ENCODE results near the gene WDR1. TPM values are rescaled to one million over a fixed set of nuclear protein-coding genes. Genes with fewer than 3 reads are reported as not detected.
A peak's percentile ranks its signal among the peaks of the same experiment; 100 is the strongest.

Gene WDR1
- total and polyA plus RNA-seq, 2 of the 13 experiments (the other 11 are each of a cell fraction or from before 2014, with no cell fraction given) = 106 to 198 TPM

DNA sequence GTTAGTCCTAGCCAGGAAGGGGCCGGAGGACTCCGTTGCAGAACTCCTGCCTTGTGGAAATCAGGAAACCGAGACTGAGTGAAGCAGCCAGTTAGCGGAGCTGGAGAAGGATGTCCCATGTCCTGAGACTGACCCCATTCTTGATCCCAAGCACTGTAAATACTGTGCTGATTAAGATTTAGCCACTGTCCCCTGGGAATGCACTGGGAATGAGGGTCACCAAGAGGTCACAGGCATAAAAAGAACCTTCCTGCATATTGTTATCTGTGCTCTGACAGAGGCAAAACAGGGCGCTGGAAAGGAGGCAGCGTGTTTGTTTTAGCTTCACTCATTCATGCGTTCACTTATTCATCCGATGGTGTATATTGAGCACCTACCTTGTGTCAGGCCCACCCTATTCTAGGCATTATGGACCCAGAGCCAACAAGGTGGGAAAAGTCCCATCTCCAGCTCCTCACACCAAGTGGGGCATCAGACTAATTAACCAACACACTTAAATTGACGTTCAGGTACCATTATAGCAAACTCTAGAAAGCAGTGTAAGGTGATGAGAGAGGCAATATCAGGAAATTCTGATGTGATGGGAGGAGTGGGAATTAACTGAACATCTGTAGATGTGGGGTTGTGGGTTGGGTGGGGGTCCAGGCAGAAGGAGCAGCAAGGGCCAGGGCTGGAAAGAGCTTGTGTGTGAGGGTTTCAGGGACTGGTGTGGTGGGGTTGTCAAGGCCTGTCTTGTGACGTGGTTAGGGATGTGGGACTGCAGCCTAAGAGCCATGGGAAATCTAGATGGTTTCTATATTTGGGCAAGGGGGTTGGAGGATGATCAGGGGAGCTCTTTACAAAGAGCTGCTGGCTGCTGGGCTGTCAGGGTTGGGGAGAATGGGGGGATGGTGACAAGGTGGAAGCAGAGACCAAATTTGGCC, 84.7 kb downstream of the WDR1 start (continued):
- TF ChIP-seq, protein P1, sequence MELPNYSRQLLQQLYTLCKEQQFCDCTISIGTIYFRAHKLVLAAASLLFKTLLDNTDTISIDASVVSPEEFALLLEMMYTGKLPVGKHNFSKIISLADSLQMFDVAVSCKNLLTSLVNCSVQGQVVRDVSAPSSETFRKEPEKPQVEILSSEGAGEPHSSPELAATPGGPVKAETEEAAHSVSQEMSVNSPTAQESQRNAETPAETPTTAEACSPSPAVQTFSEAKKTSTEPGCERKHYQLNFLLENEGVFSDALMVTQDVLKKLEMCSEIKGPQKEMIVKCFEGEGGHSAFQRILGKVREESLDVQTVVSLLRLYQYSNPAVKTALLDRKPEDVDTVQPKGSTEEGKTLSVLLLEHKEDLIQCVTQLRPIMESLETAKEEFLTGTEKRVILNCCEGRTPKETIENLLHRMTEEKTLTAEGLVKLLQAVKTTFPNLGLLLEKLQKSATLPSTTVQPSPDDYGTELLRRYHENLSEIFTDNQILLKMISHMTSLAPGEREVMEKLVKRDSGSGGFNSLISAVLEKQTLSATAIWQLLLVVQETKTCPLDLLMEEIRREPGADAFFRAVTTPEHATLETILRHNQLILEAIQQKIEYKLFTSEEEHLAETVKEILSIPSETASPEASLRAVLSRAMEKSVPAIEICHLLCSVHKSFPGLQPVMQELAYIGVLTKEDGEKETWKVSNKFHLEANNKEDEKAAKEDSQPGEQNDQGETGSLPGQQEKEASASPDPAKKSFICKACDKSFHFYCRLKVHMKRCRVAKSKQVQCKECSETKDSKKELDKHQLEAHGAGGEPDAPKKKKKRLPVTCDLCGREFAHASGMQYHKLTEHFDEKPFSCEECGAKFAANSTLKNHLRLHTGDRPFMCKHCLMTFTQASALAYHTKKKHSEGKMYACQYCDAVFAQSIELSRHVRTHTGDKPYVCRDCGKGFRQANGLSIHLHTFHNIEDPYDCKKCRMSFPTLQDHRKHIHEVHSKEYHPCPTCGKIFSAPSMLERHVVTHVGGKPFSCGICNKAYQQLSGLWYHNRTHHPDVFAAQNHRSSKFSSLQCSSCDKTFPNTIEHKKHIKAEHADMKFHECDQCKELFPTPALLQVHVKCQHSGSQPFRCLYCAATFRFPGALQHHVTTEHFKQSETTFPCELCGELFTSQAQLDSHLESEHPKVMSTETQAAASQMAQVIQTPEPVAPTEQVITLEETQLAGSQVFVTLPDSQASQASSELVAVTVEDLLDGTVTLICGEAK (IDR thresholded peaks at IDR 0.05) = no peak
- TF ChIP-seq, protein P1 (CRISPR knock-in tag; IDR thresholded peaks at IDR 0.05) = no peak
- 0 out of 2 replicates have a peak, but pooled peaks have one; percentile 23 for TF ChIP-seq POGZ (CRISPR knock-in tag; IDR thresholded peaks at IDR 0.05)
- TF ChIP-seq, protein P2, sequence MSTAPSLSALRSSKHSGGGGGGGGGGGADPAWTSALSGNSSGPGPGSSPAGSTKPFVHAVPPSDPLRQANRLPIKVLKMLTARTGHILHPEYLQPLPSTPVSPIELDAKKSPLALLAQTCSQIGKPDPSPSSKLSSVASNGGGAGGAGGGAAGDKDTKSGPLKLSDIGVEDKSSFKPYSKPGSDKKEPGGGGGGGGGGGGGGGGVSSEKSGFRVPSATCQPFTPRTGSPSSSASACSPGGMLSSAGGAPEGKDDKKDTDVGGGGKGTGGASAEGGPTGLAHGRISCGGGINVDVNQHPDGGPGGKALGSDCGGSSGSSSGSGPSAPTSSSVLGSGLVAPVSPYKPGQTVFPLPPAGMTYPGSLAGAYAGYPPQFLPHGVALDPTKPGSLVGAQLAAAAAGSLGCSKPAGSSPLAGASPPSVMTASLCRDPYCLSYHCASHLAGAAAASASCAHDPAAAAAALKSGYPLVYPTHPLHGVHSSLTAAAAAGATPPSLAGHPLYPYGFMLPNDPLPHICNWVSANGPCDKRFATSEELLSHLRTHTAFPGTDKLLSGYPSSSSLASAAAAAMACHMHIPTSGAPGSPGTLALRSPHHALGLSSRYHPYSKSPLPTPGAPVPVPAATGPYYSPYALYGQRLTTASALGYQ (CRISPR knock-in tag; IDR thresholded peaks at IDR 0.05) = no peak
- no peak for TF ChIP-seq HNRNPL (IDR thresholded peaks at IDR 0.05; ENCODE audit: low read depth, low read length)
- TF ChIP-seq NR2C2 (CRISPR knock-in tag; IDR thresholded peaks at IDR 0.05; ENCODE audit: borderline replicate concordance) = 0 out of 2 replicates have a peak, but pooled peaks have one; percentile 20
- no peak for TF ChIP-seq SOX13 (IDR thresholded peaks at IDR 0.05)
- TF ChIP-seq SOX13 (CRISPR knock-in tag; conservative IDR thresholded peaks at IDR 0.05 in 1 of 2, IDR thresholded peaks at IDR 0.05 in 1 of 2) = 0 out of 4 replicates have a peak, but pooled peaks of 1 of the 2 experiments have one; percentile 35
- no peak for TF ChIP-seq ZSCAN9 (CRISPR knock-in tag; IDR thresholded peaks at IDR 0.05; ENCODE audit: borderline replicate concordance)
- TF ChIP-seq, protein P3, sequence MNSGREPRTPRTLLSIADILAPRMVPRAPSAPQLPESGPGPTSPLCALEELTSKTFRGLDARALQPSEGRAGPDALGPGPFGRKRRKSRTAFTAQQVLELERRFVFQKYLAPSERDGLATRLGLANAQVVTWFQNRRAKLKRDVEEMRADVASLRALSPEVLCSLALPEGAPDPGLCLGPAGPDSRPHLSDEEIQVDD (CRISPR knock-in tag; IDR thresholded peaks at IDR 0.05; ENCODE audit: borderline replicate concordance) = no peak
- TF ChIP-seq GTF2F1 (IDR thresholded peaks at IDR 0.05; ENCODE audit: low read length) = no peak
- TF ChIP-seq FOSL2 (CRISPR knock-in tag; IDR thresholded peaks at IDR 0.05) = no peak
- TF ChIP-seq, protein P4, sequence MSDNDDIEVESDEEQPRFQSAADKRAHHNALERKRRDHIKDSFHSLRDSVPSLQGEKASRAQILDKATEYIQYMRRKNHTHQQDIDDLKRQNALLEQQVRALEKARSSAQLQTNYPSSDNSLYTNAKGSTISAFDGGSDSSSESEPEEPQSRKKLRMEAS (IDR thresholded peaks at IDR 0.05) = 0 out of 2 replicates have a peak, but pooled peaks have one; percentile 1
- no peak for TF ChIP-seq MEIS2 (CRISPR knock-in tag; IDR thresholded peaks at IDR 0.05)
- TF ChIP-seq FIP1L1 (IDR thresholded peaks at IDR 0.05; ENCODE audit: borderline replicate concordance, insufficient read depth, low read depth, low read length) = no peak
